ENCODE measurements around the gene MAPKAP1.

DNA sequence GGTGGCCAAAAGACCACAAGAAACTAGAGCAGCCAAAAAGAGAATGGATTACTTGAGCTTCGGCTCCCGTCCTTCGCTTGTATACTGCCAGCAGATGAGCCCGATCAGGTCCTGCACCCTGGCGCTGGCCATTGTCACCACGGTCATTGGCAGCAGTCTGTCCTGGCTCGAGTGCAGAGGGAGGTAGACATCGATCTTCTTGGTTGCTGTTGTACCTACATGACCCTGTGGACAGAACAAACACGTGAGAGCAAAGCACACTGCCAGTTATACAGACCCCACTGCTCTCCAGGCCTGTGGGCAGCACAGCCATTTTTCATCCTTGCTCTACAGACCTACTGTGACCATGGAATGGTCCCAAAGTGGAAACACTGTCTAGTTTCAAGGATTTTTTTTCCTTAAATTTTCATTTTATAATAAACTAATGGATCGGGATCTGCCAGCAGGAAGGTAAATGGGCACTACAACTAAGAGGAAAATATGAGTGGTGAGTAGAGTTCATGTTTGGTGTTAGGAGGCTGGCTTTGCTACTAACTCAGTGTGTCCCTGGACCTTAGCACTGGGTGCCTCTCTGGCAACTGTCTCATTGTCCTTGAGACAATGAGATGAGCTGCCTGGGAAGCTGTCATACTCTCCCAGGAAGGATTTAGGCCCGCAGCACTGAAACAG, 121.4 kb downstream of the MAPKAP1 start:
- TF ChIP-seq CTCF (conservative IDR thresholded peaks at IDR 0.05; ENCODE audit: low read length) (no peak), EZH2phosphoT487 (IDR thresholded peaks at IDR 0.05; ENCODE audit: borderline replicate concordance, low read depth, low read length) (no peak)
